22Rv1 (cell line): ENCODE data around the gene FILIP1L.

ENCODE experiments used
- H3K27ac ChIP-seq: fragments of 450-650 bp; 2 replicates; pipeline ENCODE4 v1.5.1; 2017
- ZFX ChIP-seq: fragments of 450-650 bp; IDR thresholded peaks from 2 replicates; pipeline ENCODE4 v1.6.1; 2017; ENCODE audit warnings: antibody characterized with exemption, borderline replicate concordance
- TF ChIP-seq, protein P1 (sequence below): fragments of 450-650 bp; IDR thresholded peaks from 2 replicates; pipeline ENCODE4 v1.5.1; 2017; ENCODE audit warnings: mild to moderate bottlenecking

Gene FILIP1L

DNA sequence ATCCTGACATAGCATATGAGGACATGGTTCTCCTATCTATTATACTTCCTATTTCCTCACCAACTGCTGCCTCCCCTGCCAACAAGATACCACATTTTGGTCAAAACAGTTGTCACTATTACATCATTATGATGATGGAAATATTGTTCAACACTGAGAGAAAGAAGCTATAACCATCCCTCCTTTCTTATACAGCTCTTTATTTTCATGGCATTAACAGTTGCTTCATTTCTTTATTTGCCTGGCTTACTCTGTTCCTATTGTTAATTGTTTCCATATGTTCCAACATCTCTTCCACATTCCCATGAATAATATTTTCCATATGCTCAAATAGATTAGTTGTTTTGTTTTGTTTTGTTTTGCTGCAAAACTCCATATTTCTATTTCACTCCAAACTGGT lies 40.8 kb upstream of the FILIP1L start:
- no peak for TF ChIP-seq ZFX
- TF ChIP-seq, protein P1, sequence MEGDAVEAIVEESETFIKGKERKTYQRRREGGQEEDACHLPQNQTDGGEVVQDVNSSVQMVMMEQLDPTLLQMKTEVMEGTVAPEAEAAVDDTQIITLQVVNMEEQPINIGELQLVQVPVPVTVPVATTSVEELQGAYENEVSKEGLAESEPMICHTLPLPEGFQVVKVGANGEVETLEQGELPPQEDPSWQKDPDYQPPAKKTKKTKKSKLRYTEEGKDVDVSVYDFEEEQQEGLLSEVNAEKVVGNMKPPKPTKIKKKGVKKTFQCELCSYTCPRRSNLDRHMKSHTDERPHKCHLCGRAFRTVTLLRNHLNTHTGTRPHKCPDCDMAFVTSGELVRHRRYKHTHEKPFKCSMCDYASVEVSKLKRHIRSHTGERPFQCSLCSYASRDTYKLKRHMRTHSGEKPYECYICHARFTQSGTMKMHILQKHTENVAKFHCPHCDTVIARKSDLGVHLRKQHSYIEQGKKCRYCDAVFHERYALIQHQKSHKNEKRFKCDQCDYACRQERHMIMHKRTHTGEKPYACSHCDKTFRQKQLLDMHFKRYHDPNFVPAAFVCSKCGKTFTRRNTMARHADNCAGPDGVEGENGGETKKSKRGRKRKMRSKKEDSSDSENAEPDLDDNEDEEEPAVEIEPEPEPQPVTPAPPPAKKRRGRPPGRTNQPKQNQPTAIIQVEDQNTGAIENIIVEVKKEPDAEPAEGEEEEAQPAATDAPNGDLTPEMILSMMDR: no peak
- no peak overlapping the region for H3K27ac ChIP-seq

DNA sequence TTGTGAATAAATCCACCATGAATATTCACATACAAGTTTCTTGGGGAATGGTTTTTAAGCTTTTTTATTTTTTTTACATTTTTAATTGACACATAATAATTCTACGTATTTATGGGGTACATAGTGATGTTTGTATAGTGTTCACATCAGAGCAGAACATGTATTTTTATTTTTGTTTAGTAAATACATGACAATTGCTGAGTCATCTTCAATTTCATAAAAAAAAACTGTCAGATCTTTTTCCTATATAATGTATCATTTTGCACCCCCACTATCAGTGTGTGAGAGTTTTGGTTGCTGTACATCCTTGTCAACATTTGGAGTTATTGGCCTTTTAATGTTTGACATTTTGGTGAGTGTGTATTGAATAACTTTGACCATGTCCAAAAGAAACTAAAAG lies 39.9 kb upstream of the FILIP1L start:
- TF ChIP-seq, protein P1: no peak
- TF ChIP-seq ZFX: no peak
- H3K27ac ChIP-seq: no peak overlapping the region

DNA sequence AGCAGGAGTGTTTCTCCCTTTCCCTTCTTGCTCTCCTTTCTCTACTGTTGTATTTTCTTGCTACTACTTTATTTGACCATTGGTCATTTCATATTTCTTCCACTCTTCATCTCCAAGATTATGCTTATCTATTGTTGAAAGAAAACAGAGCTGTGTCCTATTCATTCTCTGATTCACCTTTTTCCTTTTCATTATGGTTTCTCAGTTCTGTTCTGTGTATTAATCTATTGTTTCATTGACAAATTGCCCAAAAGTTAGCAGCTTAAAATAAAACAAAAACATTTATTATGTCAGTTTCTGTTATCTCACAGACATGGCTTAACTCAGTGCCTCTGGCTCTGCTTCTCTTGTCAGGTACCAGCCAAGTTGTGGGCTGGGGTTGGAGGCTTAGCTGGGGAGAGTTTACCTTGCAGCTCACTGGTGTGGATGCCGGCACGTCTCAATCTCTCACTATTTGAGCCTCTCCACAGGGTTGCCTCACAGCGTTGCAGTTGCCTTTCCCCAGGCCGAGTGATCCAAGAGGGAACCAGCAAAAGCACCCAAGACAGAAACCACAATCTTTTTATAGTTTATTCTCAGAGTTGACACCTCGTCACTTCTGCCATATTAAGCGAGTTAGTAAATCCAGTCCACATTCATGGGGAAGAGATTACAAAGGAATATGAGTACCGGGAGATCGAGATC lies 36.9 kb upstream of the FILIP1L start:
- no peak for TF ChIP-seq ZFX
- TF ChIP-seq, protein P1: no peak
- H3K27ac ChIP-seq: no peak overlapping the region; the same call in 1 of the 2 replicates

DNA sequence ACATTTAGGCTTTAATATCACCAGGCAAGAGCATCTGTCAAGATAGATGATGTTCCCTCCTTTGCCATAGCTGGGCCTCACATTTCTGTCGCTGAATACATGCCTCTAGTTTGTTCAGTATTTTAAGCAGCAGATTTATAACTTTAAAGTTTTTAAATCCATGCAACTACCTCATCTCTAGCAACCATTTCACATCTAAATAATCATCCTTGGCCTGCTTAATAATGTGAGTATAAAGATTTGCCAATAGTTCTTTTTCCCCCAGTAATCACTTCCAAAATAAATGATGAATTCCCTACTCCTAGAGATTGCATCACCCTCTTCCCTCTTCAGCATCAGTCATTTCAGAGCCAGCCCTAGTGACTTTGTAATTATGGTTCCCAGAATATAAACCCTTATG lies 36.2 kb upstream of the FILIP1L start:
- H3K27ac ChIP-seq: no peak overlapping the region
- TF ChIP-seq, protein P1: no peak
- TF ChIP-seq ZFX: no peak

DNA sequence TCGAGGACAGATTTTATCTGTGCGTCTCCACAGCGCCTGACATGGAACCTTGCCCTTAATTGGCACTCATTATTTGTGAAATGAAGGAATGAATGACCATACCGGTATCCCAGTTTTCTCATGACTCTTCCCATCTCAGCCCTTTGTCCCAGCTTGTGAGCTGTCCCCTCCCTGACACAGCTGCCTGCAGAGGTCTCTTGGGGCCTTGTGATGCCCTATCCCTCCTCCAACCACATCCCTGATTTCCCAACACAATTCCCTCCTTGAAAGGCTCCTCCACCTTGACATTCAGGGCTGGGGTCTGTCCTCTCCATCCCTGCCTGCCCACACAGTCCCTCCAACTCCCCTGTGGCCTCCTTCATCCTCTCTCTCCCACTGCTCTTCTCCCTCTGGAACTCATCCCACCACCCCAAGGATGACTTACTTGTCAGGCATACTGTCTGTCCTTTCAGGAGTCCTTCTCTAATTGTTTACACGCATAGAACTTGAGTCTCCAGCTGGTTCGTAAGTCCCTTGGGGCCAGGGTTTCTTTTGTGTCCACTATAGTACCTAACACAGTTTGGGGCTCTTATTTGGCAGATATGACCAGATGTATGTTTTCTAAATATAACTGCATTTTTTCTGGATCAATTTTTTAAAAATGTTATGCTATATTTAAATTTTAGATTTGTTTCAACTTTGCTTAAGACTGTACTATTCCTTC lies 35.6 kb upstream of the FILIP1L start:
- TF ChIP-seq ZFX: no peak
- TF ChIP-seq, protein P1: no peak
- H3K27ac ChIP-seq: no peak overlapping the region

DNA sequence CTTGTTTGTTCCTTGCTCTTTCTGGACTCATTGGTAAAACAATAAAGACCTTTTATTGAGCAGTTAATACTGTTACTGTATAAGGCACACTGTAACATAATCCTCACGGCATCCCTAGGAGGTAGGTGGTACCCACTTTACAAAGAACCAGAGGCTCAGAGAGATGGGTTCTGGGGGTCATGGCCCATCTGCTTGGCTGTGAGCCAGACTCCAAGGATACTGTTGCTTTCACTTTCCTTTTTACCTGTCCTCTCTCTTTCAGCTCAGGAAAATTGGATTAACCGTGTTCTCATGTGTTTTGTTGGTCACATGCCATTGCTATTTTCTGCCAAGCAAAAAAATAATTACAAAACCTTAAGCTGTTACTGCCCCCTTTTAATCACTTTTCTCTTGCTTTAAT lies 34.8 kb upstream of the FILIP1L start:
- TF ChIP-seq, protein P1: no peak
- no peak overlapping the region for H3K27ac ChIP-seq

DNA sequence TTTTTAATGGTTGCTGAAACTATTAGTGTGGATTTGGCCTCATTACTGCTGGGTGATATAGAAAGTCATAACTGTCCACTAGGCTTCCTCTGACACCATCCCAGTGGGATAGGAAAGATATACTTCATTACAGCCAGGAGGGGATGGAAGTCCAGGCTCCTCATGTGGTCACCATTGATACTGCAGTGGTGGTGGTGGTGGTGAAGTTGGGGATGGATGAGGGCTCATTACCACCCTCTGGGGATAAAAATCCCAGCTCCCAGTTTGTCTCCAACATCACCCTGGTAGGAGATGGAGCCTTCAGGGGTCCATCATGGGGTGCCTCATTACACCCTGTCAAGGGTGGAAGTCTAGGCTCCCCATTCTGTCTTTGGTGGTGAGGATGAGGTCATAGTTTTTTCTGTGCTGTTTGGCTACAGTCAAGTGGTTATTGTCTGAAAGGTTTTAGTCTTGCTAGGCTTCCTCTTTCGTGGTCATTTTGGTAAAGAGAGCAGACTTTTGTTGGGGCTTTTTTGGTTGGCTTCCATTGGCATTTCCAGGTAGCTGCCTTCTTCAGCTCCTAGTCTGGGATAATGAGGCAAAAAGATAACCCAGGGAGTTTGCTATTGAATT lies 30.1 kb upstream of the FILIP1L start:
- TF ChIP-seq, protein P1: no peak
- no peak for TF ChIP-seq ZFX
- H3K27ac ChIP-seq: no peak overlapping the region
